GM19438 (cell line): Measurements from ENCODE around the gene ADGRG3.

ENCODE experiments used
- ATAC-seq: cut with Tn5 transposase; IDR thresholded peaks from one replicate; pipeline ENCODE4 v1.9.1; 2021; ENCODE audit warnings: low read depth; ENCODE audit not compliant: unreplicated experiment

Gene ADGRG3

GRCh38 chr16:57732714-57733113, 64.6 kb downstream of the ADGRG3 start:
- no peak for ATAC-seq

- no peak for ATAC-seq
Observed at GRCh38 chr16:57734308-57734924, 66.3 kb downstream of the ADGRG3 start.

- peak; percentile 91 for ATAC-seq
Observed at GRCh38 chr16:57734925-57735754, 67.0 kb downstream of the ADGRG3 start.

GRCh38 chr16:57735755-57736418, 67.8 kb downstream of the ADGRG3 start, which contains the start of gene KATNB1:
KATNB1 (plus strand) TSS chr16:57735770; CDS start chr16:57737244, 1,474 bp downstream.
- ATAC-seq = no peak

- no peak for ATAC-seq
Observed at GRCh38 chr16:57736419-57737351, 68.6 kb downstream of the ADGRG3 start.

- no peak for ATAC-seq
Observed at GRCh38 chr16:57738844-57739243, 70.7 kb downstream of the ADGRG3 start.
